ENCODE measurements around the gene CAMTA1.

The CAMTA1 gene

GRCh38 chr1:7278827-7279765, 493.8 kb downstream of the CAMTA1 start:
- no peak for DNase-seq

GRCh38 chr1:7279769-7280168, 494.5 kb downstream of the CAMTA1 start:
- DNase-seq: no peak

DNA sequence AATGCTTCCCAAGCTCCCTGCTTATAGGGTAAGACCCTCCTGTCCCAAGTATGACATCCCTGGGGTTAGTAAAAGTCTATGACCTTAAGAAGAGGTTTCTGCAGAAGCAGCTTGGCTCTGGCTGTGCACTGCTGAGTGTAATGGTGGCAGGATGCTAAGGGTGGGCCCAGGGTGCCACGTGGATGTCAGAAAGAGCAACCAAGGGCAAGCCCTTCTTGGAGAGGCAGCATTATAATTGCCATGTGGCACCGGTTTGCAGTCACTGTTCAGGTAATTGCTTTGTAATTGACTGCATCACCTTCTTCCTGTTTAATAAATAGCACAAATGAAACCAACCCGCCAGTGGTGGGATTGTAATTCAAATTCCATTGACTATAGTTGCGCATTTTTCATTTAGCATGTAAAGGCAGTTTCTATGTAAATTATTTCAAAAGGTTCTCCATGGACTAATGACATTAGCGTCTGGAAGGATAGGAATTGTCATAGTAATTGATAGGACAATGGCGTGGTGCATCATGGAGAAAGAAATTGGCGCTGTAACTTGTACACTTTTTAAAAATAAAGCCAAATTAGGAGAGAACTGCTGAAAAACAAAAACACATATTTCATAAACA, 495.2 kb downstream of the CAMTA1 start:
- no peak for DNase-seq

GRCh38 chr1:7281821-7282220, 496.6 kb downstream of the CAMTA1 start:
- no peak for DNase-seq

- DNase-seq: no peak
Measured at GRCh38 chr1:7284839-7285435, 499.7 kb downstream of the CAMTA1 start.

- DNase-seq: no peak
Measured at GRCh38 chr1:7285856-7286454, 500.7 kb downstream of the CAMTA1 start.

DNA sequence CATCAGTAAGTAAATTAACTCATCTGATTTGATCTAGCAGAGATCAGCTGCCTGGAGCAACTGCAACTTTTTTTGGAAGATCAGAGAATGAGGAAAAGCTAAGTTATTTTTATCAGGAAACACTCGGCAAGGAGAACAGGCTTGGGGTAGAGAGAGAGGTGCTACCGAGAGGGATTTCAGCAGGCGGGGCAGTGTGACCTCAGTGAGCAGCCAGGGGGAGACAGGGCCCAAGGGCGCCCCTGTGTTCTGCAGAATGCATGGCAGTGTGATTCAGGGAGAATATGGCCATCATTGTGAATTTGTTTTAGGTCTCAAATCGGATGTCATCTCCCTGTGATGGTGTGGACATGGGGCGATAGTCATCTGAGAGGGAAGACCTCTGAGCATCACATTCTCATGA, 501.8 kb downstream of the CAMTA1 start:
- DNase-seq: no peak

- no peak for DNase-seq
Measured at GRCh38 chr1:7288992-7289391, 503.7 kb downstream of the CAMTA1 start.

- no peak for DNase-seq
Measured at GRCh38 chr1:7289694-7290093, 504.4 kb downstream of the CAMTA1 start.

- DNase-seq: no peak
Measured at GRCh38 chr1:7290971-7291970, 506.0 kb downstream of the CAMTA1 start.

- DNase-seq: no peak
Measured at GRCh38 chr1:7292036-7292681, 506.9 kb downstream of the CAMTA1 start.

- DNase-seq: no peak
Measured at GRCh38 chr1:7292714-7293419, 507.6 kb downstream of the CAMTA1 start.

GRCh38 chr1:7293702-7294629, 508.7 kb downstream of the CAMTA1 start:
- no peak for DNase-seq

GRCh38 chr1:7294636-7295035, 509.4 kb downstream of the CAMTA1 start:
- no peak for DNase-seq

- no peak for DNase-seq
Measured at GRCh38 chr1:7295946-7296345, 510.7 kb downstream of the CAMTA1 start.

- no peak for DNase-seq
Measured at GRCh38 chr1:7296968-7297367, 511.7 kb downstream of the CAMTA1 start.

GRCh38 chr1:7298145-7298544, 512.9 kb downstream of the CAMTA1 start:
- DNase-seq: no peak

- DNase-seq: no peak
Measured at GRCh38 chr1:7298749-7299151, 513.5 kb downstream of the CAMTA1 start.

DNA sequence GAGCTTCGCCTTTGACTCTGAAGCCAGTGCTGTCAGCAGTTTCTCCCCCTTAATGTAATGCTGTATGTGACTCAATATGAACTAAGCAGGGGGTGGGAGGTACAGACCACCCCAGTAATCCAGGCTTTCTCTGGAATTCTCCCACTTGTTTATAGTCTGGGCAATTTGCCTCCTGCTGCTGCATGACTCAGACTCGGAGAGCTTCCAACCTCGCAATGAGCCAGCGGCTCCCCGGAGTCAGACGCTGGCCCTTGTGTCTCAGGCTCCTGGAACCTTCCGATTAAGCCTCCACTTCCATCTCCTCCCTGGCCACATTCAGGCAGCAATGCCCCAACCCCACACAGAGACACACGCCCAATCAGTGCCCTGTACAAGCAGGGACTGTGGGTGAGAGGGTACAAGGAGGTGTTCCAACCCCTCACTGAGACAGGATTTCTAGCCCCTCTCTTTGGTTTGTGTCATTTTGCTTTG, 514.1 kb downstream of the CAMTA1 start:
- peak; percentile 30 for DNase-seq

- no peak for DNase-seq
Measured at GRCh38 chr1:7299994-7300393, 514.7 kb downstream of the CAMTA1 start.

Measured in 8988T (cell line).